Skeletal muscle satellite cell (primary cell): ENCODE results near the gene CBLN1.

Source experiments
- H3K27me3 ChIP-seq: 2 replicates; pipeline ENCODE4 v1.7.0; 2013; ENCODE audit warnings: low read length; ENCODE audit not compliant: control insufficient read depth, insufficient read depth
- H3K36me3 ChIP-seq: 2 replicates; pipeline ENCODE4 v1.7.0; 2013; ENCODE audit warnings: mild to moderate bottlenecking, control low read depth, low read length; ENCODE audit not compliant: insufficient read depth
- H3K4me1 ChIP-seq: 2 replicates; pipeline ENCODE4 v1.7.0; 2013; ENCODE audit warnings: low read length; ENCODE audit not compliant: control insufficient read depth, insufficient read depth
- H3K4me2 ChIP-seq: 2 replicates; pipeline ENCODE4 v1.7.0; 2013; ENCODE audit warnings: mild to moderate bottlenecking, low read length
- H3K4me3 ChIP-seq: 2 replicates; pipeline ENCODE4 v1.7.0; 2013; ENCODE audit warnings: low read length
- H3K9ac ChIP-seq: 2 replicates; pipeline ENCODE4 v1.7.0; 2013; ENCODE audit warnings: mild to moderate bottlenecking, low read depth, low read length, moderate library complexity
- H3K9me3 ChIP-seq: replicated peaks from 2 replicates; pipeline ENCODE4 v1.7.0; 2013; ENCODE audit warnings: mild to moderate bottlenecking, control low read depth, low read length

CBLN1 gene

GRCh38 chr16:49284962-49285361 is 3.3 kb upstream of the CBLN1 start:
- H3K4me2 ChIP-seq = no peak overlapping the region
- no peaks in the 10 kb centered on the region for H3K9me3 ChIP-seq
- no peak overlapping the region for H3K4me3 ChIP-seq
- H3K9ac ChIP-seq = no peak overlapping the region
- H3K4me1 ChIP-seq = no peaks in the 10 kb centered on the region
- no peaks in the 10 kb centered on the region for H3K36me3 ChIP-seq
- H3K27me3 ChIP-seq = peaks cover 35% of the 10 kb centered on the region

GRCh38 chr16:49283376-49284049 is 1.9 kb upstream of the CBLN1 start:
- Histone ChIP-seq H3K4me2 (no peak overlapping the region), H3K9ac (no peak overlapping the region), H3K27me3 (peaks cover 49% of the 10 kb centered on the region), H3K36me3 (no peaks in the 10 kb centered on the region), H3K4me1 (no peaks in the 10 kb centered on the region), H3K4me3 (no peak overlapping the region), H3K9me3 (no peaks in the 10 kb centered on the region)

- Histone ChIP-seq H3K9ac (no peak overlapping the region), H3K36me3 (no peaks in the 10 kb centered on the region), H3K4me3 (no peak overlapping the region), H3K9me3 (no peaks in the 10 kb centered on the region), H3K4me1 (no peaks in the 10 kb centered on the region), H3K27me3 (peaks cover 56% of the 10 kb centered on the region), H3K4me2 (peak overlapping the region; percentile 10)
Observed at GRCh38 chr16:49282690-49283375, 1.2 kb upstream of the CBLN1 start.

- peak overlapping the region; percentile 34 for H3K4me3 ChIP-seq
- H3K9ac ChIP-seq = no peak overlapping the region
- H3K4me2 ChIP-seq = peak overlapping the region; percentile 20
- H3K27me3 ChIP-seq = peaks cover 64% of the 10 kb centered on the region
- no peaks in the 10 kb centered on the region for H3K9me3 ChIP-seq
- no peaks in the 10 kb centered on the region for H3K4me1 ChIP-seq
- no peaks in the 10 kb centered on the region for H3K36me3 ChIP-seq
Observed at GRCh38 chr16:49281843-49282642, 405 bp upstream of the CBLN1 start.

- Histone ChIP-seq H3K9me3 (no peaks in the 10 kb centered on the region), H3K4me3 (no peak overlapping the region), H3K9ac (no peak overlapping the region), H3K4me2 (no peak overlapping the region), H3K4me1 (no peaks in the 10 kb centered on the region), H3K27me3 (peaks cover 75% of the 10 kb centered on the region), H3K36me3 (no peaks in the 10 kb centered on the region)
Observed at GRCh38 chr16:49280841-49281371, 732 bp downstream of the CBLN1 start.

- H3K9me3 ChIP-seq = no peaks in the 10 kb centered on the region
- H3K4me2 ChIP-seq = no peak overlapping the region
- no peak overlapping the region for H3K9ac ChIP-seq
- H3K4me1 ChIP-seq = no peaks in the 10 kb centered on the region
- H3K4me3 ChIP-seq = no peak overlapping the region
- H3K36me3 ChIP-seq = no peaks in the 10 kb centered on the region
- peaks cover 81% of the 10 kb centered on the region for H3K27me3 ChIP-seq
Observed at GRCh38 chr16:49280105-49280741, 1.4 kb downstream of the CBLN1 start.

GRCh38 chr16:49278944-49279725 is 2.5 kb downstream of the CBLN1 start:
- H3K27me3 ChIP-seq = peaks cover 78% of the 10 kb centered on the region
- no peaks in the 10 kb centered on the region for H3K36me3 ChIP-seq
- no peaks in the 10 kb centered on the region for H3K9me3 ChIP-seq
- no peak overlapping the region for H3K4me3 ChIP-seq
- H3K9ac ChIP-seq = no peak overlapping the region
- H3K4me1 ChIP-seq = no peaks in the 10 kb centered on the region
- no peak overlapping the region for H3K4me2 ChIP-seq

- Histone ChIP-seq H3K4me1 (no peaks in the 10 kb centered on the region), H3K36me3 (no peaks in the 10 kb centered on the region), H3K4me3 (no peak overlapping the region), H3K27me3 (peaks cover 78% of the 10 kb centered on the region), H3K9me3 (no peaks in the 10 kb centered on the region), H3K9ac (no peak overlapping the region), H3K4me2 (no peak overlapping the region)
Observed at GRCh38 chr16:49278567-49278827, 3.1 kb downstream of the CBLN1 start.

GRCh38 chr16:49277766-49278566 is 3.7 kb downstream of the CBLN1 start:
- no peak overlapping the region for H3K4me3 ChIP-seq

GRCh38 chr16:49277386-49277742 is 4.3 kb downstream of the CBLN1 start:
- H3K27me3 ChIP-seq = peaks cover 66% of the 10 kb centered on the region
- H3K9me3 ChIP-seq = no peaks in the 10 kb centered on the region
- no peak overlapping the region for H3K4me2 ChIP-seq
- no peak overlapping the region for H3K9ac ChIP-seq
- no peak overlapping the region for H3K4me3 ChIP-seq
- no peaks in the 10 kb centered on the region for H3K4me1 ChIP-seq
- no peaks in the 10 kb centered on the region for H3K36me3 ChIP-seq

More at GRCh38 chr16:49277766-49278566, 3.7 kb downstream of the CBLN1 start:
- no peaks in the 10 kb centered on the region for H3K36me3 ChIP-seq
- no peaks in the 10 kb centered on the region for H3K4me1 ChIP-seq
- no peak overlapping the region for H3K4me2 ChIP-seq
- no peak overlapping the region for H3K9ac ChIP-seq
- peaks cover 72% of the 10 kb centered on the region for H3K27me3 ChIP-seq
- no peaks in the 10 kb centered on the region for H3K9me3 ChIP-seq
